Liver (tissue), 2 donors: ENCODE measurements around the gene KRT32.

Experiments used
- CTCF ChIP-seq: fragments of 150-350 bp; IDR thresholded peaks from 2 replicates; pipeline ENCODE4 v1.5.1; 2017; ENCODE audit warnings: improper control_type of control experiment, low read depth, low read length; ENCODE audit not compliant: missing input control
- MAX ChIP-seq: IDR thresholded peaks from 2 replicates; pipeline ENCODE4 v1.6.1; 2016; ENCODE audit warnings: antibody characterized with exemption
- YY1 ChIP-seq: IDR thresholded peaks from 2 replicates; pipeline ENCODE4 v1.6.1; 2016; ENCODE audit warnings: antibody characterized with exemption, mild to moderate bottlenecking
- donor health status: healthy.

GRCh38 chr17:41466988-41467387 is at the start of gene KRT32:
- TF ChIP-seq CTCF: no peak
- no peak for TF ChIP-seq YY1
- TF ChIP-seq MAX: no peak
